ENCODE data around the gene RPS21. TPM values are rescaled to one million over a fixed set of nuclear protein-coding genes. Genes with fewer than 3 reads are reported as not detected.

The RPS21 gene
- total RNA-seq, 1 experiment from 2014 or later, result 1,761 TPM

- ChIA-PET POLR2A (no interaction called here), CTCF (no interaction called here)
- intact Hi-C loops (cut with micrococcal nuclease; ENCODE audit: unreplicated experiment), result no loop called here
Measured at GRCh38 chr20:62403331-62403730, 16.4 kb downstream of the RPS21 start.

GRCh38 chr20:62404112-62404665, 17.3 kb downstream of the RPS21 start:
- Histone ChIP-seq H3K4me3 (ENCODE audit: low read depth in 2 of 2, low read length in 2 of 2) (no peak overlapping the region), H3K27ac (ENCODE audit: low read length) (no peak overlapping the region), H3K36me3 (ENCODE audit: control insufficient read depth, insufficient read depth, low read length) (no peaks in the 10 kb centered on the region), H3K4me1 (ENCODE audit: control insufficient read depth, insufficient read depth, low read length) (peaks cover 14% of the 10 kb centered on the region; the same call in 1 of the 2 replicates), H3K9me3 (ENCODE audit: control insufficient read depth, insufficient read depth, low read depth, low read length) (no peaks in the 10 kb centered on the region), H3K27me3 (ENCODE audit: control insufficient read depth, insufficient read depth, low read length) (no peaks in the 10 kb centered on the region)
- intact Hi-C loops (cut with micrococcal nuclease; ENCODE audit: unreplicated experiment) (no loop called here), in situ Hi-C loops (cut with HindIII; ENCODE audit: low pct_unique_long_range_greater_than_20kb, low sequenced_read_pairs) (no loop called here)
- POLR2A ChIA-PET, result no interaction called here
- BruUV-seq (replicated peaks), result no TSS peak
- CTCF ChIA-PET, result no interaction called here
- DNase-seq (ENCODE audit: low read depth, low spot score) (no peak), ATAC-seq (no peak)
- no peak for TF ChIP-seq POLR2AphosphoS5 (IDR thresholded peaks at IDR 0.05; ENCODE audit: low read depth, low read length)
- TF ChIP-seq TCF7L2 (IDR thresholded peaks at IDR 0.05; ENCODE audit: low read depth, low read length), result no peak
- no peak for TF ChIP-seq SIN3A (IDR thresholded peaks at IDR 0.05; ENCODE audit: borderline replicate concordance, insufficient read depth, low read depth, low read length)
- no peak for TF ChIP-seq REST (IDR thresholded peaks at IDR 0.05; ENCODE audit: insufficient read depth in 1 of 2, low read depth in 2 of 2, low read length in 1 of 2)
- no peak for TF ChIP-seq CTCF (IDR thresholded peaks at IDR 0.05)

More at GRCh38 chr20:62403331-62403730, 16.4 kb downstream of the RPS21 start:
- in situ Hi-C loops (cut with HindIII; ENCODE audit: low pct_unique_long_range_greater_than_20kb, low sequenced_read_pairs), result no loop called here
- BruUV-seq (replicated peaks), result no TSS peak
- Histone ChIP-seq H3K4me1 (ENCODE audit: control insufficient read depth, insufficient read depth, low read length) (peaks cover 14% of the 10 kb centered on the region; the same call in 1 of the 2 replicates), H3K27me3 (ENCODE audit: control insufficient read depth, insufficient read depth, low read length) (no peaks in the 10 kb centered on the region), H3K27ac (ENCODE audit: low read length) (no peak overlapping the region), H3K9me3 (ENCODE audit: control insufficient read depth, insufficient read depth, low read depth, low read length) (no peaks in the 10 kb centered on the region), H3K4me3 (ENCODE audit: low read depth in 2 of 2, low read length in 2 of 2) (no peak overlapping the region), H3K36me3 (ENCODE audit: control insufficient read depth, insufficient read depth, low read length) (no peaks in the 10 kb centered on the region)
- TF ChIP-seq REST (IDR thresholded peaks at IDR 0.05; ENCODE audit: insufficient read depth in 1 of 2, low read depth in 2 of 2, low read length in 1 of 2) (no peak), TCF7L2 (IDR thresholded peaks at IDR 0.05; ENCODE audit: low read depth, low read length) (no peak), SIN3A (IDR thresholded peaks at IDR 0.05; ENCODE audit: borderline replicate concordance, insufficient read depth, low read depth, low read length) (no peak), CTCF (IDR thresholded peaks at IDR 0.05) (no peak), POLR2AphosphoS5 (IDR thresholded peaks at IDR 0.05; ENCODE audit: low read depth, low read length) (no peak)
- ATAC-seq (no peak), DNase-seq (ENCODE audit: low read depth, low spot score) (no peak)
